Kidney (tissue), 14 donors: ENCODE results near the gene NYNRIN. TPM values are rescaled to one million over a fixed set of nuclear protein-coding genes. Genes with fewer than 3 reads are reported as not detected.
"Not testable (repeated sequence)": the region's sequence is repeated elsewhere in the genome, so short reads cannot be mapped to it uniquely, and the experiment has no call there.

ENCODE experiments used
- DNase-seq, 5 donors: peaks; one replicate each; pipeline ENCODE4 v3.0.0-alpha.2; 2013 to 2020
- FAIRE-seq: peaks from 2 replicates; lab custom pipeline; 2012; peaks lifted over from hg19 to GRCh38; lab: Jason Lieb, UNC
- H3K27ac ChIP-seq, 2 donors: one replicate each; pipeline ENCODE4 v1.7.0; 2013; ENCODE audit warnings: low read depth in 2 of 2, low read length in 2 of 2, inconsistent platforms in 1 of 2
- H3K27me3 ChIP-seq: one replicate; pipeline ENCODE4 v1.7.1; 2013; ENCODE audit warnings: low read length, inconsistent platforms; ENCODE audit not compliant: control insufficient read depth, insufficient read depth
- H3K36me3 ChIP-seq, 3 donors: one replicate each; pipeline versions ENCODE4 v1.7.0 to v1.7.1; 2013; ENCODE audit warnings: low read length in 3 of 3, control low read depth in 1 of 3, inconsistent platforms in 1 of 3; ENCODE audit not compliant: insufficient read depth in 3 of 3, control insufficient read depth in 2 of 3
- H3K4me1 ChIP-seq, 3 donors: one replicate each; pipeline versions ENCODE4 v1.7.0 to v1.7.1; 2013; ENCODE audit warnings: low read length in 3 of 3, inconsistent platforms in 1 of 3, low read depth in 1 of 3; ENCODE audit not compliant: control insufficient read depth in 2 of 3, insufficient read depth in 2 of 3
- H3K4me3 ChIP-seq, 3 donors: one replicate each; pipeline versions ENCODE4 v1.7.0 to v1.8.1; 2013; ENCODE audit warnings: low read length in 3 of 3, control low read depth in 1 of 3, inconsistent platforms in 1 of 3
- H3K9ac ChIP-seq, 3 donors: one replicate each; pipeline versions ENCODE4 v1.7.0 to v1.7.1; 2013; ENCODE audit warnings: low read length in 3 of 3, control low read depth in 1 of 3, inconsistent platforms in 1 of 3
- H3K9me3 ChIP-seq, 3 donors: one replicate each; pipeline versions ENCODE4 v1.7.0 to v1.7.1; 2013; ENCODE audit warnings: low read length in 3 of 3, control low read depth in 1 of 3, inconsistent platforms in 1 of 3; ENCODE audit not compliant: control insufficient read depth in 2 of 3, insufficient read depth in 1 of 3
- CTCF ChIP-seq: IDR thresholded peaks from 3 replicates; pipeline ENCODE4 v1.5.1; 2012; ENCODE audit warnings: mild to moderate bottlenecking, moderate library complexity, borderline replicate concordance; ENCODE audit not compliant: insufficient read depth; ENCODE audit errors: extremely low read depth
- intact Hi-C: fragments of 100-400 bp; cut with DNase I; formaldehyde crosslinking; loops from one replicate; pipeline ENCODE4 v1.11.1; 2022
- polyA plus RNA-seq: library from polyadenylated mRNA; stranded (reverse); fragments of 350-450 nt; fragmentation: Illumina TruSeq; extraction: RNeasy Lipid Tissue Mini Kit (QIAGEN cat#74804); gene quantifications from one replicate; pipeline ENCODE4 v1.2.3, GENCODE V29; 2014; ENCODE audit warnings: low read depth, low replicate concordance; ENCODE audit not compliant: insufficient read depth
- total RNA-seq: library from RNA; stranded (reverse); fragmentation: NEBNext Ultra II Directional; extraction: Animal tissue kit (Norgen Biotek cat#: 25700); gene quantifications from one replicate; pipeline ENCODE4 v1.2.1, GENCODE V29; 2021
- donor health status: control.
- donor health status: control.
- donor health status: control.
- donor health status: control.
- donor health status: control.
- donor health status: DM: yes; HTN: yes; CAD: no.
- donor health status: Normal renal cell carcinoma (clear cell type).

The NYNRIN gene
- total and polyA plus RNA-seq, 2 donors from 2014 or later = 4.4 to 12.1 TPM

GRCh38 chr14:24353559-24354481 lies 45.0 kb upstream of the NYNRIN start:
- FAIRE-seq = no peak
- intact Hi-C loops = no loop called here
- H3K27ac ChIP-seq = no peak overlapping the region

GRCh38 chr14:24354482-24354825 lies 44.3 kb upstream of the NYNRIN start:
- intact Hi-C loops, H3K27me3 ChIP-seq, H3K9ac ChIP-seq, FAIRE-seq, H3K36me3 ChIP-seq, H3K4me3 ChIP-seq, H3K27ac ChIP-seq, H3K9me3 ChIP-seq, H3K4me1 ChIP-seq: not testable (repeated sequence)
- peak in 1 of 5 donors; percentile 9 for DNase-seq

More at GRCh38 chr14:24353559-24354481, 45.0 kb upstream of the NYNRIN start:
- Histone ChIP-seq H3K4me3 (no peak overlapping the region), H3K9ac (no peak overlapping the region), H3K4me1 (peaks cover 0 to 4% (median 0%) of the 10 kb centered on the region in 3 donors), H3K27me3 (no peaks in the 10 kb centered on the region), H3K9me3 (no peaks in the 10 kb centered on the region), H3K36me3 (no peaks in the 10 kb centered on the region)
- no peak for TF ChIP-seq CTCF
- no peak for DNase-seq

GRCh38 chr14:24355009-24355408 lies 43.8 kb upstream of the NYNRIN start:
- no peak for DNase-seq
- no peak for TF ChIP-seq CTCF
- Histone ChIP-seq H3K9ac (no peak overlapping the region), H3K27ac (no peak overlapping the region), H3K4me3 (no peak overlapping the region), H3K27me3 (no peaks in the 10 kb centered on the region), H3K36me3 (no peaks in the 10 kb centered on the region), H3K9me3 (no peaks in the 10 kb centered on the region), H3K4me1 (peaks cover 0 to 4% (median 0%) of the 10 kb centered on the region in 3 donors)
- intact Hi-C loops = no loop called here
- no peak for FAIRE-seq

- Histone ChIP-seq H3K27ac (no peak overlapping the region), H3K27me3 (no peaks in the 10 kb centered on the region), H3K9ac (no peak overlapping the region), H3K4me1 (peaks cover 0 to 4% (median 0%) of the 10 kb centered on the region in 3 donors), H3K4me3 (no peak overlapping the region), H3K36me3 (no peaks in the 10 kb centered on the region), H3K9me3 (no peaks in the 10 kb centered on the region)
- FAIRE-seq (no peak), DNase-seq (no peak)
- intact Hi-C loops = no loop called here
- no peak for TF ChIP-seq CTCF
These were observed 42.6 kb upstream of the NYNRIN start for GRCh38 chr14:24356208-24356607.
